ENCODE results near the gene RPL39L.
"Not testable (repeated sequence)": the region's sequence is repeated elsewhere in the genome, so short reads cannot be mapped to it uniquely, and the experiment has no call there.

RPL39L gene

GRCh38 chr3:187145149-187145895 lies 6.0 kb upstream of the RPL39L start:
- TF ChIP-seq, protein P1, sequence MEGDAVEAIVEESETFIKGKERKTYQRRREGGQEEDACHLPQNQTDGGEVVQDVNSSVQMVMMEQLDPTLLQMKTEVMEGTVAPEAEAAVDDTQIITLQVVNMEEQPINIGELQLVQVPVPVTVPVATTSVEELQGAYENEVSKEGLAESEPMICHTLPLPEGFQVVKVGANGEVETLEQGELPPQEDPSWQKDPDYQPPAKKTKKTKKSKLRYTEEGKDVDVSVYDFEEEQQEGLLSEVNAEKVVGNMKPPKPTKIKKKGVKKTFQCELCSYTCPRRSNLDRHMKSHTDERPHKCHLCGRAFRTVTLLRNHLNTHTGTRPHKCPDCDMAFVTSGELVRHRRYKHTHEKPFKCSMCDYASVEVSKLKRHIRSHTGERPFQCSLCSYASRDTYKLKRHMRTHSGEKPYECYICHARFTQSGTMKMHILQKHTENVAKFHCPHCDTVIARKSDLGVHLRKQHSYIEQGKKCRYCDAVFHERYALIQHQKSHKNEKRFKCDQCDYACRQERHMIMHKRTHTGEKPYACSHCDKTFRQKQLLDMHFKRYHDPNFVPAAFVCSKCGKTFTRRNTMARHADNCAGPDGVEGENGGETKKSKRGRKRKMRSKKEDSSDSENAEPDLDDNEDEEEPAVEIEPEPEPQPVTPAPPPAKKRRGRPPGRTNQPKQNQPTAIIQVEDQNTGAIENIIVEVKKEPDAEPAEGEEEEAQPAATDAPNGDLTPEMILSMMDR (IDR thresholded peaks at IDR 0.05; ENCODE audit: insufficient read depth, missing control alignments): no peak
- no peak for FAIRE-seq
- DNase-seq (ENCODE audit: insufficient read length, low spot score): no peak

GRCh38 chr3:187139895-187140253 lies 578 bp upstream of the RPL39L start:
- FAIRE-seq (no peak), DNase-seq (ENCODE audit: insufficient read length, low spot score) (no peak)
- TF ChIP-seq, protein P1 (IDR thresholded peaks at IDR 0.05; ENCODE audit: insufficient read depth, missing control alignments): no peak

GRCh38 chr3:187136936-187137335 lies 2.4 kb downstream of the RPL39L start:
- DNase-seq (ENCODE audit: insufficient read length, low spot score): no peak

GRCh38 chr3:187136337-187136736 lies 3.0 kb downstream of the RPL39L start:
- TF ChIP-seq, protein P1 (IDR thresholded peaks at IDR 0.05; ENCODE audit: insufficient read depth, missing control alignments): no peak
- no peak for FAIRE-seq

More at GRCh38 chr3:187136936-187137335, 2.4 kb downstream of the RPL39L start:
- TF ChIP-seq, protein P1 (IDR thresholded peaks at IDR 0.05; ENCODE audit: insufficient read depth, missing control alignments): no peak
- no peak for FAIRE-seq

DNA sequence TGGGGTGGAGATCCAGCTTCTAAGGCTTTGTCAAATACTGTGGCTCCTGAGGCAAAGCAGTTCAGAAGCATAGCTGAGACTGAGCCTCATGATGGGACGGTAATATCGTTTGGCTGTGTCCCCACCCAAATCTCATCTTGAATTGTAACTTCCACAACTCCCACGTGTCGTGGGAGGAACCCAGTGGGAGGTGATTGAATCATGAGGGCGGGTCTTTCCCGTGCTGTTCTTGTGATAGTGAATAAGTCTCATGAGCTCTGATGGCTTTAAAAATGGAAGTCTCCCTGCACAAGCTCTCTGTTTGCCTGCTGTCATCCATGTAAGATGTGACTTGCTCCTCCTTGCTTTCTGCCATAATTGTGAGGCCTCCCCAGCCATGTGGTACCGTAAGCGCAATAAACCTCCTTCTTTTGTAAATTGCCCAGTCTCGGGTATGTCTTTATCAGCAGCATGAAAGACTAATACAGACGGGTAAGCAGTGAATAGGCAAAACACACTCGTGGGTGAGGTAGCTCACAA lies 4.1 kb downstream of the RPL39L start:
- FAIRE-seq; DNase-seq (ENCODE audit: insufficient read length, low spot score): not testable (repeated sequence)

More at GRCh38 chr3:187136337-187136736, 3.0 kb downstream of the RPL39L start:
- no peak for DNase-seq (ENCODE audit: insufficient read length, low spot score)

DNA sequence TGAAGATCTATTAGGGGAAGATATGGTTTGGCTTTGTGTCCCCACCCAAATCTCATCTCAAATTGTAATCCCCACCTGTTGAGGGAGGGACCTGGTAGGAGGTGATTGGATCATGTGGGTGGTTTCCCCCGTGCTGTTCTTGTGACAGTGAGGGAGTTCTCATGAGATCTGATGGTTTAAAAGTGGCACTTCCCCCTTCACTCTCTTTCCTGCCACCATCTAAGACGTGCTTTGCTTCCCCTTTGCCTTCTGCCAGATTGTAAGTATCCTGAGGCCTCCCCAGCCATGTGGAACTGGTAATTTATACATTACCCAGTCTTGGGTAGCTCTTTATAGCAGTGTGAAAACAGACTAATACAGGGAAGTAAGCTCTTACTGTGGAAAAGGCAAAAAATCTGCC lies 6.1 kb downstream of the RPL39L start:
- not testable (repeated sequence) for DNase-seq (ENCODE audit: insufficient read length, low spot score); FAIRE-seq

DNA sequence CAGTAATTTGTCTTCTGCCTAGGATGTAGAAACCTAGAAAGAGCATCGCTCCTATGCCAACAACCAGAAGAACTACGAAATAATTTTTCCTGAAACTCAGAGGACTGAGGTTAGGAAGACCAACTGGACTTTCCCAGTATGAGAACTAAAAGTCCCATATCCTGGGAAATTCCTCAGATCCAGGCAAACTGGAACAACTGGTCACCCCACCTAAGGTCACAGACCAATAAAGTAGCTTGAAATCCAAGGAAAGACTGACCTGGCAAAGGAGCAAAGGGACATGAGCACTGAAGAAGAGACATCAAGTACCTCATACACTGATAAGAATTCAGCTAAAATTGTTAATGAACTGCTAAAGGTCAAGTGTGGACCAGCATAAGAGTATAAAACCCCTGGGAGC lies 6.6 kb downstream of the RPL39L start:
- DNase-seq (ENCODE audit: insufficient read length, low spot score) (no peak), FAIRE-seq (no peak)

DNA sequence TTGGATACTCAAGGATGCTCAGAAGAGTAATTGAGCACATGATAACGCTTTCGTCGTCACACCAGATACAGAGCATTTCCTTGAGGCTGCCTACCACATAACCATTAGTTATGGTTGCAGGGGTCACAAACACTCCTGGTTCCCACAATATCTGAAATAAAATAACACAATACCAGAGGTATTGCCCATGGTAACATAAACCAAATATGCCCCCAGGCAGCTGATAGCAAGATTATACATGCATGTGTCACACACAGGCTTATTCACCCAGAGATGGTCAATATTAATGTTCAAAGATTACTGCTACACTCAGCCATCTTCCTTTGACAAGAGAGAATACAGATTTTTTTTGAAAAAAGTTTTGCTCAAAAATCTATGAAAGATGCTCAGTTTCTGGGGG lies 7.3 kb downstream of the RPL39L start:
- FAIRE-seq (no peak), DNase-seq (ENCODE audit: insufficient read length, low spot score) (no peak)
- TF ChIP-seq, protein P1 (IDR thresholded peaks at IDR 0.05; ENCODE audit: insufficient read depth, missing control alignments): no peak

More for the DNA sequence above, 6.6 kb downstream of the RPL39L start:
- TF ChIP-seq, protein P1 (IDR thresholded peaks at IDR 0.05; ENCODE audit: insufficient read depth, missing control alignments): no peak

Measured in D721Med (cell line).